Measurements from ENCODE around the gene PFKP. TPM values are rescaled to one million over a fixed set of nuclear protein-coding genes. Genes with fewer than 3 reads are reported as not detected.
A peak's percentile ranks its signal among the peaks of the same experiment; 100 is the strongest.

The PFKP gene
- total RNA-seq, 4 donors from 2014 or later = 64.3 to 261 (median 107) TPM

GRCh38 chr10:3099291-3100092 lies 32.1 kb downstream of the PFKP start:
- H3K27ac ChIP-seq = peak overlapping the region in 1 of 4 donors; percentile 88
- H3K36me3 ChIP-seq = peaks cover 0 to 45% of the 10 kb centered on the region in 2 donors
- H3K27me3 ChIP-seq = no peaks in the 10 kb centered on the region
- H3K4me3 ChIP-seq = no peak overlapping the region
- 84 to 100% methylated on average over 5 to 19 of the region's 22 CpGs for WGBS, 2 donors (ENCODE audit: low coverage in 1 of 2)
- H3K9me3 ChIP-seq = no peaks in the 10 kb centered on the region
- ATAC-seq = no peak
- peaks cover 11 to 72% (median 20%) of the 10 kb centered on the region in 3 donors for H3K4me1 ChIP-seq
- no peak for TF ChIP-seq POLR2AphosphoS5 (IDR thresholded peaks at IDR 0.05)
- TF ChIP-seq EP300 (IDR thresholded peaks at IDR 0.05) = no peak
- TF ChIP-seq POLR2A (IDR thresholded peaks at IDR 0.05) = no peak
- no peak for TF ChIP-seq CTCF (IDR thresholded peaks at IDR 0.05)

- WGBS, 2 donors (ENCODE audit: low coverage in 1 of 2) = 91 to 92% methylated on average over 4 to 15 of the region's 19 CpGs
- Histone ChIP-seq H3K36me3 (peaks cover 0 to 52% of the 10 kb centered on the region in 2 donors), H3K27ac (peak overlapping the region in 1 of 4 donors; percentile 88), H3K27me3 (no peaks in the 10 kb centered on the region), H3K9me3 (no peaks in the 10 kb centered on the region), H3K4me3 (no peak overlapping the region), H3K4me1 (peaks cover 7 to 71% (median 14%) of the 10 kb centered on the region in 3 donors)
- no peak for ATAC-seq
- TF ChIP-seq POLR2A (IDR thresholded peaks at IDR 0.05) (no peak), POLR2AphosphoS5 (IDR thresholded peaks at IDR 0.05) (no peak), CTCF (IDR thresholded peaks at IDR 0.05) (no peak), EP300 (IDR thresholded peaks at IDR 0.05) (no peak)
These were observed 32.9 kb downstream of the PFKP start for GRCh38 chr10:3100093-3100792.

GRCh38 chr10:3100856-3101640 lies 33.7 kb downstream of the PFKP start:
- H3K36me3 ChIP-seq = peaks cover 0 to 60% of the 10 kb centered on the region in 2 donors
- TF ChIP-seq CTCF (IDR thresholded peaks at IDR 0.05) = no peak
- TF ChIP-seq POLR2AphosphoS5 (IDR thresholded peaks at IDR 0.05) = no peak
- TF ChIP-seq EP300 (IDR thresholded peaks at IDR 0.05) = no peak
- no peak for TF ChIP-seq POLR2A (IDR thresholded peaks at IDR 0.05)
- H3K9me3 ChIP-seq = no peaks in the 10 kb centered on the region
- no peak overlapping the region for H3K4me3 ChIP-seq
- H3K27me3 ChIP-seq = no peaks in the 10 kb centered on the region
- no peak for ATAC-seq
- H3K4me1 ChIP-seq = peaks cover 5 to 73% (median 11%) of the 10 kb centered on the region in 3 donors
- H3K27ac ChIP-seq = peak overlapping the region in 3 of 4 donors; percentile 54 to 88 (median 69)
- WGBS, 2 donors (ENCODE audit: low coverage in 1 of 2) = 85 to 89% methylated on average over 7 to 20 of the region's 31 CpGs

GRCh38 chr10:3102720-3103427 lies 35.5 kb downstream of the PFKP start:
- Histone ChIP-seq H3K4me1 (peaks cover 0 to 70% (median 6%) of the 10 kb centered on the region in 3 donors), H3K27me3 (no peaks in the 10 kb centered on the region), H3K4me3 (no peak overlapping the region), H3K9me3 (no peaks in the 10 kb centered on the region), H3K36me3 (peaks cover 0 to 63% of the 10 kb centered on the region in 2 donors), H3K27ac (peak overlapping the region; percentile 52 to 88 (median 84))
- TF ChIP-seq POLR2AphosphoS5 (IDR thresholded peaks at IDR 0.05) (peak; percentile 13), CTCF (IDR thresholded peaks at IDR 0.05) (no peak)
- peak; percentile 32 for ATAC-seq
- WGBS, 2 donors (ENCODE audit: low coverage in 1 of 2) = 36 to 47% methylated on average over 8 to 10 of the region's 19 CpGs
